Caco-2 (cell line): ENCODE data around the gene TRPV4. TPM values are rescaled to one million over a fixed set of nuclear protein-coding genes. Genes with fewer than 3 reads are reported as not detected.

Experiments
- Bru-seq: library from RNA; stranded (reverse); fragments of 400-500 nt; gene quantifications from one replicate; lab custom pipeline; 2021; lab: Mats Ljungman, UMichigan
- BruChase-seq, 2 experiments: library from RNA; stranded (reverse); fragments of 400-500 nt; gene quantifications; one replicate each; lab custom pipeline; 2021; lab: Mats Ljungman, UMichigan
- BruUV-seq: library from RNA; stranded (reverse); fragments of 400-500 nt; replicated peaks from 2 replicates; lab custom pipeline; 2021; lab: Mats Ljungman, UMichigan
- CTCF ChIA-PET: fragments of 300-600 bp; sonication (Branson Sonifier 250); formaldehyde crosslinking; loops from one replicate; lab custom pipeline; 2022; ENCODE audit warnings: antibody characterized with exemption; lab: Charles Lee
- POLR2A ChIA-PET: fragments of 300-600 bp; sonication (Branson Sonifier 250); formaldehyde crosslinking; loops from one replicate; lab custom pipeline; 2022; ENCODE audit warnings: antibody characterized with exemption; lab: Charles Lee
- DNase-seq, 2 experiments: peaks; one replicate each; pipeline versions ENCODE4 v3.0.0 to v3.0.0-alpha.2; 2020 to 2022
- H3K27me3 ChIP-seq: replicated peaks from 2 replicates; pipeline ENCODE4 v1.6.0; 2011; ENCODE audit warnings: low read length; ENCODE audit not compliant: control insufficient read depth, insufficient read depth
- H3K36me3 ChIP-seq: 2 replicates; pipeline ENCODE4 v1.5.1; 2011; ENCODE audit warnings: low read length; ENCODE audit not compliant: control insufficient read depth, insufficient read depth
- H3K4me1 ChIP-seq: fragments of 250-450 bp; sonication (Bioruptor Pico); 2 replicates; pipeline ENCODE4 v1.5.1; 2020; ENCODE audit warnings: mild to moderate bottlenecking
- H3K4me3 ChIP-seq: 2 replicates; pipeline ENCODE4 v1.5.1; 2011; ENCODE audit warnings: low read depth, mild to moderate bottlenecking, control low read depth, low read length
- H3K9me3 ChIP-seq: fragments of 250-450 bp; sonication (Bioruptor Pico); 2 replicates; pipeline ENCODE4 v1.5.1; 2020; ENCODE audit warnings: mild to moderate bottlenecking, moderate library complexity
- H3K27ac Mint-ChIP-seq: one replicate; pipeline ENCODE4 v1.8.0; 2022; ENCODE audit warnings: mixed read lengths; ENCODE audit not compliant: unreplicated experiment
- H3K27me3 Mint-ChIP-seq: one replicate; pipeline ENCODE4 v1.8.0; 2022; ENCODE audit warnings: mixed read lengths; ENCODE audit not compliant: insufficient read depth, unreplicated experiment
- H3K36me3 Mint-ChIP-seq: one replicate; pipeline ENCODE4 v1.8.0; 2022; ENCODE audit warnings: mild to moderate bottlenecking, mixed read lengths; ENCODE audit not compliant: insufficient read depth, unreplicated experiment
- H3K4me1 Mint-ChIP-seq: one replicate; pipeline ENCODE4 v1.8.0; 2022; ENCODE audit warnings: low read depth, mixed read lengths; ENCODE audit not compliant: unreplicated experiment
- H3K4me3 Mint-ChIP-seq: one replicate; pipeline ENCODE4 v1.8.0; 2022; ENCODE audit warnings: mild to moderate bottlenecking, moderate library complexity, mixed read lengths; ENCODE audit not compliant: unreplicated experiment
- H3K9me3 Mint-ChIP-seq: one replicate; pipeline ENCODE4 v1.8.0; 2022; ENCODE audit warnings: mixed read lengths; ENCODE audit not compliant: unreplicated experiment
- intact Hi-C: fragments of 100-400 bp; cut with micrococcal nuclease; formaldehyde crosslinking; loops from one replicate; pipeline ENCODE4 v1.10.0; 2022; ENCODE audit not compliant: unreplicated experiment
- long read RNA-seq: library from polyadenylated mRNA; stranded (forward); transcript quantifications from one replicate; pipeline ENCODE4 v2.0.0, GENCODE V29; 2022
- total RNA-seq: library from RNA; stranded (reverse); gene quantifications from 2 replicates; pipeline ENCODE4 v1.2.3, GENCODE V29; 2022
- TF ChIP-seq, protein P1 (sequence below), 2 experiments: fragments of 200-600 bp in 1 of 2; IDR thresholded peaks; 1 replicate in 1 of 2; 2 replicates in 1 of 2; pipeline versions ENCODE4 v1.5.1 to v1.8.0; 2011 to 2022; ENCODE audit warnings: antibody characterized with exemption in 1 of 2, control low read depth in 1 of 2, inconsistent platforms in 1 of 2, low read depth in 1 of 2, low read length in 1 of 2, mild to moderate bottlenecking in 1 of 2, moderate library complexity in 1 of 2; ENCODE audit not compliant: insufficient read depth in 1 of 2, severe bottlenecking in 1 of 2, unreplicated experiment in 1 of 2

The TRPV4 gene
- total RNA-seq = not detected in 2 replicates
- percentile 1 among the genes with signal in this experiment for Bru-seq, nascent RNA
- not detected for BruChase-seq, experiment 1, labeled RNA remaining after a 2-hour chase
- BruChase-seq, experiment 2, labeled RNA remaining after a 6-hour chase = not detected
- long read RNA-seq = 0 reads

DNA sequence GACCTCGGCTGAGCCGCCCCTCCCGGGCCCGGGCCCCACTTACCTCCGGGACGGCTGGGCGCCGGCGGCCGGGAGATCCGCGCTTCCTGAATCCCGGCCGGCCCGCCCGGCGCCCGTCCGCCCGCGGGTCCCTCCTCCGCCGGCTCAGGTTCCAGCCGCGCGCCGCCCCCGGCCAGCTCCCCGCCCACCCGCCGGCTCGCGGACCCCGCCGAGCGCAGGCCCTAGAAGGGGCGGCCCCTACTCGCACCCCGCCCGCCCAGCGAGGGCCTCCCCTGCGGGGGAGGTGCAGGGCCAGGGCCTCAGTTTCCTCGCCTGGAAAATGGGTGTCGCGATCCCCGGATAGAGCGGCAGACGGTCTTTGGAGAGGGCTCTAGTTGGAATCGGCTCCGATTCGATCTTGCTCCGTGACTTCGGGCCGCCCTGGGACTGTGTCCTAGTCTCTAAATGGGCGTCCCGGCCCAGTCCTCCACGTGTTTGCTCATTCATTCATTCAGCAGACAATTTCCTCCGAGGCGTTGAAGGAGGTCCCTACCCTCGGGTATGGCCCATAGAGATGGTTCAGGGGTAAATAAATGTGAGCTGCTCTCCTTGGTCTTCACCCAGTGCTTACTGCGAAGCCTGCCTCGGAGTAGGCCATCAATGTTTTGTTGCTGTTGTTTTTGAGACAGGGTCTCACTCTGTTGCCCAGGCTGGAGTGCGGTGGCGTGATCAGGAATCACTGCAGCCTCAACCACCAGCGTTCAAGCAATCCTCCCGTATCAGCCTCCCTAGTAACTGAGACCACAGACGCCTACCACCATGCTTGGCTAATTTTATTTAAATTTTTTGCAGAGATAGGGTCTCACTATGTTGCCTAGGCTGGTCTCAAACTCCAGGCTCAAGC is at the start of gene TRPV4:
TRPV4 (minus strand) TSS at position 92 of the 883 bp plus-strand sequence. CDS start 18,602 bp downstream, outside the sequence.
- ChIA-PET POLR2A (no interaction called here), CTCF (no interaction called here)
- Histone ChIP-seq H3K4me3 (no peak within 1 kb of the TSS), H3K4me1 (peaks cover 10% of the 10 kb centered on the region; the same call in 1 of the 2 replicates), H3K9me3 (no peaks in the 10 kb centered on the region), H3K36me3 (no peaks in the 10 kb centered on the region), H3K27me3 (no peaks in the 10 kb centered on the region)
- H3K27me3 Mint-ChIP-seq = no peaks in the 10 kb centered on the region
- TF ChIP-seq, protein P1, sequence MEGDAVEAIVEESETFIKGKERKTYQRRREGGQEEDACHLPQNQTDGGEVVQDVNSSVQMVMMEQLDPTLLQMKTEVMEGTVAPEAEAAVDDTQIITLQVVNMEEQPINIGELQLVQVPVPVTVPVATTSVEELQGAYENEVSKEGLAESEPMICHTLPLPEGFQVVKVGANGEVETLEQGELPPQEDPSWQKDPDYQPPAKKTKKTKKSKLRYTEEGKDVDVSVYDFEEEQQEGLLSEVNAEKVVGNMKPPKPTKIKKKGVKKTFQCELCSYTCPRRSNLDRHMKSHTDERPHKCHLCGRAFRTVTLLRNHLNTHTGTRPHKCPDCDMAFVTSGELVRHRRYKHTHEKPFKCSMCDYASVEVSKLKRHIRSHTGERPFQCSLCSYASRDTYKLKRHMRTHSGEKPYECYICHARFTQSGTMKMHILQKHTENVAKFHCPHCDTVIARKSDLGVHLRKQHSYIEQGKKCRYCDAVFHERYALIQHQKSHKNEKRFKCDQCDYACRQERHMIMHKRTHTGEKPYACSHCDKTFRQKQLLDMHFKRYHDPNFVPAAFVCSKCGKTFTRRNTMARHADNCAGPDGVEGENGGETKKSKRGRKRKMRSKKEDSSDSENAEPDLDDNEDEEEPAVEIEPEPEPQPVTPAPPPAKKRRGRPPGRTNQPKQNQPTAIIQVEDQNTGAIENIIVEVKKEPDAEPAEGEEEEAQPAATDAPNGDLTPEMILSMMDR (IDR thresholded peaks at IDR 0.05; ENCODE audit: insufficient read depth in 1 of 2, low read depth in 1 of 2, low read length in 1 of 2, severe bottlenecking in 1 of 2, unreplicated experiment in 1 of 2) = no peak
- no peak within 1 kb of the TSS for H3K27ac Mint-ChIP-seq
- no peaks in the 10 kb centered on the region for H3K4me1 Mint-ChIP-seq
- no peak within 1 kb of the TSS for H3K4me3 Mint-ChIP-seq
- no TSS peak for BruUV-seq
- no peak for DNase-seq
- intact Hi-C loops = no loop called here
- no peaks in the 10 kb centered on the region for H3K9me3 Mint-ChIP-seq
- H3K36me3 Mint-ChIP-seq = no peaks in the 10 kb centered on the region

DNA sequence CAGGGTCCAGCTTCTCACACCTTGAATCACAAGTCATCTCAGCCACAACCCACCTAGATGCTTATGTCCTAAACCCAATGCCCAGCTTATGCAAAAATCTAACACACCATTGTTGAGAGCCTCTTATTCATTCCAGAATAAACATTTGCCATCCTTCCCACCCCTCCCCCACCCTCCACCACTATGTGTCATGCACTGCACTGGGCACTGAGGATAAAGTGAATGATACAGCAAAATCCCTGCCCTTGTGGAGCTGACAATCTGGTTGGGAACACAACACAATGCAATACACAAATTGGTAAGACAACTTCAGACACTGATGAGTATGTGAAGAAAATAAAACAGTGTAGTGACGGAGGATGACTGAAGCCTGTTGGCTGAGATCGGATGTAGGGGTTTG is 48.6 kb upstream of the TRPV4 start:
- Mint-ChIP-seq H3K27ac (no peak overlapping the region), H3K36me3 (no peaks in the 10 kb centered on the region), H3K27me3 (no peaks in the 10 kb centered on the region), H3K9me3 (no peaks in the 10 kb centered on the region), H3K4me3 (no peak overlapping the region), H3K4me1 (peaks cover 25% of the 10 kb centered on the region)
- intact Hi-C loops = no loop called here
- H3K4me1 ChIP-seq = peaks cover 12% of the 10 kb centered on the region
- H3K36me3 ChIP-seq = no peaks in the 10 kb centered on the region
- TF ChIP-seq, protein P1 (IDR thresholded peaks at IDR 0.05; ENCODE audit: insufficient read depth in 1 of 2, low read depth in 1 of 2, low read length in 1 of 2, severe bottlenecking in 1 of 2, unreplicated experiment in 1 of 2) = no peak
- no TSS peak for BruUV-seq
- H3K4me3 ChIP-seq = no peak overlapping the region
- POLR2A ChIA-PET = no interaction called here
- CTCF ChIA-PET = interaction anchor here (1.5 kb wide), 1 partner anchor 36 kb away, joined by 5 read pairs; no protein-coding TSS in a partner anchor
- no peaks in the 10 kb centered on the region for H3K9me3 ChIP-seq
- DNase-seq = no peak
- no peaks in the 10 kb centered on the region; the same call in 1 of the 2 replicates for H3K27me3 ChIP-seq

DNA sequence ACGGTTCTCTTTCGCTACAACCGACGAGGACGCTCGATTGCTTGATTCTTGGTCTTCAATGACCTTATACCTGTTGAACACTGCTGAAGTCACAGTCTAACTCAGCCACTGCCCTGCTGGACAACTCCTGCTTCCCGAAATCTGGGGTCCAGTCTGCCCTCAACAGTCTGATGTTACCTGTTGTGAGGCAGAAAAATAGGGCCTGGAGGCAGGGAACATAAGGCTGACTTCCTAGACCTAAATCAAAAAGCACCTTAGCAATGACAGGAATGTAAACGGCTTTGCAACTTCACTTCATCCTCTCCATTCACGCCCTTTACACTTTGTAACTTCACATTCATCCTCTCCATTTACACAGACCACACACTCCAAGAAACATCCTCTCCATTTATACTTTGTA is 47.7 kb upstream of the TRPV4 start:
- DNase-seq = no peak
- no TSS peak for BruUV-seq
- no peaks in the 10 kb centered on the region for H3K27me3 Mint-ChIP-seq
- peak overlapping the region; percentile 39 for H3K4me3 ChIP-seq
- H3K27ac Mint-ChIP-seq = peak overlapping the region; percentile 27
- H3K9me3 ChIP-seq = no peaks in the 10 kb centered on the region
- peaks cover 17% of the 10 kb centered on the region for H3K4me1 ChIP-seq
- POLR2A ChIA-PET = no interaction called here
- H3K9me3 Mint-ChIP-seq = no peaks in the 10 kb centered on the region
- no peaks in the 10 kb centered on the region; the same call in 1 of the 2 replicates for H3K27me3 ChIP-seq
- intact Hi-C loops = loop anchor here (1.0 kb wide), 2 partner anchors 28 to 76 kb away; no protein-coding TSS in a partner anchor
- H3K4me1 Mint-ChIP-seq = peaks cover 25% of the 10 kb centered on the region
- CTCF ChIA-PET = interaction anchor here (1.5 kb wide), 1 partner anchor 36 kb away, joined by 5 read pairs; no protein-coding TSS in a partner anchor
- no peaks in the 10 kb centered on the region for H3K36me3 Mint-ChIP-seq
- no peaks in the 10 kb centered on the region for H3K36me3 ChIP-seq
- peak overlapping the region; percentile 71 for H3K4me3 Mint-ChIP-seq
- TF ChIP-seq, protein P1 (IDR thresholded peaks at IDR 0.05; ENCODE audit: insufficient read depth in 1 of 2, low read depth in 1 of 2, low read length in 1 of 2, severe bottlenecking in 1 of 2, unreplicated experiment in 1 of 2) = no peak
